Measurements from ENCODE around the gene NEDD9.

Gene NEDD9

GRCh38 chr6:11188161-11188915 is 44.1 kb downstream of the NEDD9 start:
- Histone ChIP-seq H3F3A (ENCODE audit: control insufficient read depth, insufficient read depth) (no peaks in the 10 kb centered on the region), H3K4me3 (ENCODE audit: low read length) (no peak overlapping the region), H3K9me2 (replicated peaks; ENCODE audit: control insufficient read depth, low read length) (no peaks in the 10 kb centered on the region), H3K9me3 (ENCODE audit: control insufficient read depth, insufficient read depth, low read length) (no peaks in the 10 kb centered on the region), H3K27ac (ENCODE audit: low read depth, low read length) (no peak overlapping the region), H3K36me3 (ENCODE audit: control insufficient read depth, low read length) (peaks cover 10% of the 10 kb centered on the region; the same call in 1 of the 2 replicates), H3K4me2 (ENCODE audit: low read length) (no peak overlapping the region), H3K27me3 (ENCODE audit: control insufficient read depth, low read length) (no peaks in the 10 kb centered on the region), H4K20me1 (ENCODE audit: control insufficient read depth, insufficient read depth, low read depth, low read length) (no peaks in the 10 kb centered on the region), H3K79me2 (ENCODE audit: control insufficient read depth, low read length) (no peaks in the 10 kb centered on the region), H3K4me1 (ENCODE audit: control insufficient read depth, low read length) (no peaks in the 10 kb centered on the region)
- no peak for TF ChIP-seq CTCF (IDR thresholded peaks at IDR 0.05; ENCODE audit: low read depth, low read length, poor library complexity, severe bottlenecking)
- TF ChIP-seq EZH2phosphoT487 (IDR thresholded peaks at IDR 0.05; ENCODE audit: borderline replicate concordance, low read length) = no peak

GRCh38 chr6:11187301-11187700 is 45.2 kb downstream of the NEDD9 start:
- Histone ChIP-seq H3K9me2 (replicated peaks; ENCODE audit: control insufficient read depth, low read length) (no peaks in the 10 kb centered on the region), H3F3A (ENCODE audit: control insufficient read depth, insufficient read depth) (no peaks in the 10 kb centered on the region), H3K79me2 (ENCODE audit: control insufficient read depth, low read length) (no peaks in the 10 kb centered on the region), H3K4me3 (ENCODE audit: low read length) (no peak overlapping the region), H3K9me3 (ENCODE audit: control insufficient read depth, insufficient read depth, low read length) (no peaks in the 10 kb centered on the region), H3K27me3 (ENCODE audit: control insufficient read depth, low read length) (no peaks in the 10 kb centered on the region), H3K4me2 (ENCODE audit: low read length) (no peak overlapping the region), H4K20me1 (ENCODE audit: control insufficient read depth, insufficient read depth, low read depth, low read length) (no peaks in the 10 kb centered on the region), H3K27ac (ENCODE audit: low read depth, low read length) (no peak overlapping the region), H3K4me1 (ENCODE audit: control insufficient read depth, low read length) (no peaks in the 10 kb centered on the region), H3K36me3 (ENCODE audit: control insufficient read depth, low read length) (peaks cover 10% of the 10 kb centered on the region; the same call in 1 of the 2 replicates)
- no peak for TF ChIP-seq CTCF (IDR thresholded peaks at IDR 0.05; ENCODE audit: low read depth, low read length, poor library complexity, severe bottlenecking)
- no peak for TF ChIP-seq EZH2phosphoT487 (IDR thresholded peaks at IDR 0.05; ENCODE audit: borderline replicate concordance, low read length)

GRCh38 chr6:11185204-11185842 is 47.1 kb downstream of the NEDD9 start:
- Histone ChIP-seq H3K4me2 (ENCODE audit: low read length) (no peak overlapping the region), H3K79me2 (ENCODE audit: control insufficient read depth, low read length) (no peaks in the 10 kb centered on the region), H3K9me2 (replicated peaks; ENCODE audit: control insufficient read depth, low read length) (no peaks in the 10 kb centered on the region), H3F3A (ENCODE audit: control insufficient read depth, insufficient read depth) (no peaks in the 10 kb centered on the region), H3K9me3 (ENCODE audit: control insufficient read depth, insufficient read depth, low read length) (no peaks in the 10 kb centered on the region), H3K4me1 (ENCODE audit: control insufficient read depth, low read length) (no peaks in the 10 kb centered on the region), H3K36me3 (ENCODE audit: control insufficient read depth, low read length) (peaks cover 10% of the 10 kb centered on the region; the same call in 1 of the 2 replicates), H4K20me1 (ENCODE audit: control insufficient read depth, insufficient read depth, low read depth, low read length) (no peaks in the 10 kb centered on the region), H3K27ac (ENCODE audit: low read depth, low read length) (no peak overlapping the region), H3K4me3 (ENCODE audit: low read length) (no peak overlapping the region), H3K27me3 (ENCODE audit: control insufficient read depth, low read length) (no peaks in the 10 kb centered on the region)
- TF ChIP-seq EZH2phosphoT487 (IDR thresholded peaks at IDR 0.05; ENCODE audit: borderline replicate concordance, low read length) = no peak
- no peak for TF ChIP-seq CTCF (IDR thresholded peaks at IDR 0.05; ENCODE audit: low read depth, low read length, poor library complexity, severe bottlenecking)
